HG02840 (cell line): ENCODE measurements around the gene SIGLEC7.

Experiments
- ATAC-seq: cut with Tn5 transposase; IDR thresholded peaks from one replicate; pipeline ENCODE4 v1.9.1; 2021; ENCODE audit warnings: mild to moderate bottlenecking, moderate library complexity, moderate number of reproducible peaks; ENCODE audit not compliant: unreplicated experiment, low FRiP score

SIGLEC7 gene

DNA sequence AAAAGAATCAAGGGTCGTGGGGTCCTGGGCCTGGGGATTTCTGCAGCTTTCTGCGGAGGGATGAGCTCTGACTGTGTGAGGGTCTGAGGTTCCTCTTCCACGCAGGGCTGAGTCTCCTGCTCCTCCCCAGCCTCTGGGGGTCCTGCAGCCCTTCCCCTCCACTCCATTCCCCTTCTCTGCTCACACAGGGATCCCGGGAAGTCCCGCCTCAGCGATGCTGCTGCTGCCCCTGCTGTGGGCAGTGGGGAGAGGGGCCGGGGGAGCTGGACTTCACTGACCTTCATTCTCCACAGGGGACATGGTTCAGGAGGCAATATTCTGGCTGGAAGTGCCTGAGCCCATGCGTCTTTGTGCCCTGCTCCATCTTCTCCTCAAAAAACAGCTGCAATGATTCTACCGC, 56.5 kb downstream of the SIGLEC7 start:
- no peak for ATAC-seq

DNA sequence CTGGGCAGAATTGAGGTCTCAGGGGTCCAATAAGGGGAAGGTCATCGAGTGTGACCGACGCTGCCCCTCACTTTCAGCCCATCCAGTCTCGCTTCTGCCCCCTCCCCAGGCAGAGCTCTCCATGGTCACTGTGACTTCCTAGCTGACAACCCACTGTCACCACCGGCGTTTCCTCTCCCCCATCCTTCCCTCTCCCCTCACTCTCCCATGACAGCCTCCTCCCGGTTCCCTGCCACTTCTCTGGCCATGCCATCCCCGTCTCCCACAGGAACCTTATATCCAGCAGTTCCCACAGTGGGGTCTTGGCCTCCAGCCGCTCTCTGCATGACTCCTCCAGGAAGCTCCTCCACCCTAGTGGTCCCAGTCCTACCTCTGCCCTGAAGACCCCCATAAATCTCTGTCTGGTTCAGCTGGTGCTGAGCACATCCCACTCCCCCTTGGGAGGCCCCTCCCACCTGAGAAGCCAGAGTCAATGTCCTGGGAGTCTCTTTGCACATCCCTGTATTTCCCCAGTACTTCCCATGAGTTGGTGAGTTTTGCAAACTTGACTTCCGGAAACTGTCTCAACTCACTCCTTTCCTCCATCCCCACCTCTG, 58.1 kb downstream of the SIGLEC7 start:
- no peak for ATAC-seq

DNA sequence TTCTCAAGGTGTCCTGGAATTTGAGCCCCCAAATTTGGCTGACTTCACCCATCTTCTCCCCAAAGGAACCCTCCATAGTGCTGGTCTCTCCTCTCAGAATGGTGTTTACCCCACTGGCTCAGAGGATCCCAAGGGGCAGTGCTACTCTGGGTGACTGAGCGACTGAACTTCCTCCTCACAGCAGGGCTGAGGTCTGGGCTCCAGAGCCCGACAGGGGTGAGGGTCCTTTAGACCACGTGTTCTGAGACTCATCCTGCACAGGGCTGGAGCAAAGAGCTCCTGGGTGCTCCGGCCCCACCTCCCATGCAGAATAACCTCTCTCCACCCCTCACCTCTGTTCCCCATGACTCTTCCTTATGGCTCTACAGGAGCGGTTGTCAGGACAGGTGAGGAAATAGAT, 59.6 kb downstream of the SIGLEC7 start:
- ATAC-seq = no peak
